Smooth muscle cell (in vitro differentiated cells): Measurements from ENCODE around the gene NDUFA8. TPM values are rescaled to one million over a fixed set of nuclear protein-coding genes. Genes with fewer than 3 reads are reported as not detected.
A peak's percentile ranks its signal among the peaks of the same experiment; 100 is the strongest.

Source experiments
- DNase-seq: peaks from one replicate; lab custom pipeline; 2025; ENCODE audit not compliant: unreplicated experiment; lab: John Stamatoyannopoulos, UW
- H2AFZ ChIP-seq: fragments of 200-600 bp; sonication (generic); 2 replicates; pipeline ENCODE4 v1.6.0; 2016; ENCODE audit warnings: antibody characterized with exemption, low read depth, mild to moderate bottlenecking
- H3F3A ChIP-seq: fragments of 200-600 bp; sonication (generic); 2 replicates; pipeline ENCODE4 v1.6.0; 2017; ENCODE audit warnings: antibody characterized with exemption, low read depth
- H3K27ac ChIP-seq: fragments of 200-600 bp; sonication (generic); 2 replicates; pipeline ENCODE4 v1.5.1; 2016; ENCODE audit warnings: low read depth, mild to moderate bottlenecking
- H3K27me3 ChIP-seq: fragments of 200-600 bp; sonication (generic); 2 replicates; pipeline ENCODE4 v1.6.1; 2016; ENCODE audit warnings: low read depth, mild to moderate bottlenecking
- H3K36me3 ChIP-seq: fragments of 200-600 bp; sonication (generic); 2 replicates; pipeline ENCODE4 v1.5.1; 2016; ENCODE audit warnings: low read depth
- H3K4me1 ChIP-seq: fragments of 200-600 bp; sonication (generic); 2 replicates; pipeline ENCODE4 v1.5.1; 2016; ENCODE audit warnings: low read depth
- H3K4me2 ChIP-seq: fragments of 200-600 bp; sonication (generic); 2 replicates; pipeline ENCODE4 v1.6.0; 2016; ENCODE audit warnings: mild to moderate bottlenecking
- H3K4me3 ChIP-seq: fragments of 200-600 bp; sonication (generic); 2 replicates; pipeline ENCODE4 v1.5.1; 2016; ENCODE audit warnings: mild to moderate bottlenecking
- H3K79me2 ChIP-seq: fragments of 200-600 bp; sonication (generic); 2 replicates; pipeline ENCODE4 v1.6.0; 2016; ENCODE audit warnings: low read depth, mild to moderate bottlenecking
- H3K9ac ChIP-seq: fragments of 200-600 bp; sonication (generic); 2 replicates; pipeline ENCODE4 v1.6.0; 2016; ENCODE audit warnings: low read depth
- H3K9me3 ChIP-seq: fragments of 200-600 bp; sonication (generic); replicated peaks from 2 replicates; pipeline ENCODE4 v1.5.1; 2016; ENCODE audit warnings: low read depth
- H4K20me1 ChIP-seq: fragments of 200-600 bp; sonication (generic); 2 replicates; pipeline ENCODE4 v1.6.0; 2016; ENCODE audit warnings: low read depth
- WGBS: methylation state at CpG from one replicate; pipeline ENCODE4 v1.1.7; 2016; ENCODE audit warnings: low lambda C conversion rate; 5-methylcytosine and 5-hydroxymethylcytosine counted together
- polyA plus RNA-seq: library from polyadenylated mRNA; unstranded; fragments of >200 nt; fragmentation: Nextera tagmentation; extraction: Ambion mirVana; gene quantifications from 2 replicates; pipeline ENCODE4 v1.2.1, GENCODE V29; 2016
- total RNA-seq: library from RNA; depleted of rRNA; stranded (reverse); fragments of >200 nt; gene quantifications from 2 replicates; pipeline ENCODE4 v1.2.3, GENCODE V29; 2014
- TF ChIP-seq, protein P1 (sequence below): fragments of 200-600 bp; sonication (generic); IDR thresholded peaks from 2 replicates; pipeline ENCODE4 v1.5.1; 2017; ENCODE audit warnings: borderline replicate concordance, mild to moderate bottlenecking, antibody characterized with exemption; ENCODE audit not compliant: insufficient read depth, poor library complexity, severe bottlenecking

The NDUFA8 gene
- total and polyA plus RNA-seq, 2 experiments from 2014 or later, result 47.5 to 126 TPM

DNA sequence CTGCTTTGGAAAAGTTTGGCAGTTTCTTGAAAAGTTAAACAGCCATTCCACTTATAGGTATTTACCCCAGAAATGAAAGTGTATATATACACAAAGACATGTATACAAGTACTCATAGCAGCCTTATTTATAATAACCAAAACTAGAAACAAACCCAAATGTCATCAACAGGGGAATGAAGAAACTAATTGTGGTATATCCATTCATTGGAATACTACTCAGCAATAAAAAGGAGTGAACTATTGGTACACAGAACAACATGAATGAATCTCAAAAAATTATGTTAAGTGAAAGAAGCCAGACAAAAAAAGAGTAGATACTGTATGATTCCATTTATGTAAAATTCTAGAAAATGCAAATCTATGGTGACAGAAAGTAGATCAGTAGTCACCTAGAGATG lies 2.8 kb upstream of the NDUFA8 start:
- Histone ChIP-seq H3K4me2 (no peak overlapping the region), H3K9me3 (peaks cover 4% of the 10 kb centered on the region), H3K4me3 (no peak overlapping the region), H3K27ac (no peak overlapping the region), H3K27me3 (peaks cover 5% of the 10 kb centered on the region), H3F3A (no peaks in the 10 kb centered on the region), H2AFZ (no peak overlapping the region), H4K20me1 (peaks cover 10% of the 10 kb centered on the region), H3K79me2 (peaks cover 21% of the 10 kb centered on the region), H3K36me3 (no peaks in the 10 kb centered on the region), H3K9ac (no peak overlapping the region), H3K4me1 (peaks cover 8% of the 10 kb centered on the region)
- TF ChIP-seq, protein P1, sequence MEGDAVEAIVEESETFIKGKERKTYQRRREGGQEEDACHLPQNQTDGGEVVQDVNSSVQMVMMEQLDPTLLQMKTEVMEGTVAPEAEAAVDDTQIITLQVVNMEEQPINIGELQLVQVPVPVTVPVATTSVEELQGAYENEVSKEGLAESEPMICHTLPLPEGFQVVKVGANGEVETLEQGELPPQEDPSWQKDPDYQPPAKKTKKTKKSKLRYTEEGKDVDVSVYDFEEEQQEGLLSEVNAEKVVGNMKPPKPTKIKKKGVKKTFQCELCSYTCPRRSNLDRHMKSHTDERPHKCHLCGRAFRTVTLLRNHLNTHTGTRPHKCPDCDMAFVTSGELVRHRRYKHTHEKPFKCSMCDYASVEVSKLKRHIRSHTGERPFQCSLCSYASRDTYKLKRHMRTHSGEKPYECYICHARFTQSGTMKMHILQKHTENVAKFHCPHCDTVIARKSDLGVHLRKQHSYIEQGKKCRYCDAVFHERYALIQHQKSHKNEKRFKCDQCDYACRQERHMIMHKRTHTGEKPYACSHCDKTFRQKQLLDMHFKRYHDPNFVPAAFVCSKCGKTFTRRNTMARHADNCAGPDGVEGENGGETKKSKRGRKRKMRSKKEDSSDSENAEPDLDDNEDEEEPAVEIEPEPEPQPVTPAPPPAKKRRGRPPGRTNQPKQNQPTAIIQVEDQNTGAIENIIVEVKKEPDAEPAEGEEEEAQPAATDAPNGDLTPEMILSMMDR, result no peak
- DNase-seq, result no peak

DNA sequence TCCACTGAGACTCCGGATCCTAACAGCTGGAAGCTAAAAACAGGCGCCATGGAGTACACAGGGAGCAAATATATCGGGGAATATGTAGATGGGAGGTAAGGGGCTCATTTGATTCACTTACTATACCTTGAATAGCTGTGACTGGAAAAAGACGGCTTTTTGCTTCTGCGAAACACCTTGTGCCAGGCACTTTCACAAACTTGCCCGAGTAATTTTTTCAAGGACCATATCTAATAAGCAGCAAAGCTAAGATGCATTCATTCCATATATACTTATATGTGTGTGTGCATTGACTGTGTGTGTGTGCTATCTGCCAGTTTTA lies 307 bp upstream of the NDUFA8 start:
- H4K20me1 ChIP-seq, result peaks cover 31% of the 10 kb centered on the region
- H3K79me2 ChIP-seq, result peaks cover 46% of the 10 kb centered on the region
- H3K36me3 ChIP-seq, result no peaks in the 10 kb centered on the region
- peak overlapping the region; percentile 66 for H2AFZ ChIP-seq
- peak overlapping the region; percentile 34 for H3K9ac ChIP-seq
- H3K27ac ChIP-seq, result no peak overlapping the region
- 36% methylated on average over 6 of the region's 6 CpGs for WGBS
- H3F3A ChIP-seq, result no peaks in the 10 kb centered on the region
- peak overlapping the region; percentile 72 for H3K4me3 ChIP-seq
- TF ChIP-seq, protein P1, result no peak
- peaks cover 8% of the 10 kb centered on the region for H3K4me1 ChIP-seq
- H3K4me2 ChIP-seq, result peak overlapping the region; percentile 94
- H3K9me3 ChIP-seq, result peaks cover 4% of the 10 kb centered on the region
- H3K27me3 ChIP-seq, result peaks cover 3% of the 10 kb centered on the region
- no peak for DNase-seq

DNA sequence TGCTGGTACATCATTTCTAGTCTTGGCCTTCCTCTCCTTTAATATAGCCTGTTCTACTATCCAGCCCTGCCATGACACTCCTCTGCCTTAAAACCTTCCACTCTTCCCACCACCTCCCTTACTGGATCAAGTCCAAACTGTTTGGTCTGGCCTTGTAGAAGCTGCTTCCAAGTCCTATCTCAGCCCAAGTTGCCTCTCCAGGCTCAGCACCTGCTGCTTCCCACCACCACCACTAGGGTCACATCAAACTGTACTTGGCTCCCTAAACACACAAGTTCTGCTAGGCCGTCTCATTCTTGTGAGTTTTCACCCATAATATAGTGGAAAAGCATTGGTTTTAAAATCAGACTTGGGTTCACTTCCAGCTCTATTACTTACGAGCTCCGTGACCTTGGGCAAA lies 1.4 kb downstream of the NDUFA8 start:
- H4K20me1 ChIP-seq, result peaks cover 48% of the 10 kb centered on the region
- TF ChIP-seq, protein P1, result peak; percentile 41
- no peaks in the 10 kb centered on the region for H3K27me3 ChIP-seq
- no peak overlapping the region for H3K9ac ChIP-seq
- H3K27ac ChIP-seq, result no peak overlapping the region
- no peaks in the 10 kb centered on the region for H3K36me3 ChIP-seq
- H3F3A ChIP-seq, result no peaks in the 10 kb centered on the region
- H2AFZ ChIP-seq, result no peak overlapping the region
- H3K4me3 ChIP-seq, result peak overlapping the region; percentile 72
- peaks cover 62% of the 10 kb centered on the region for H3K79me2 ChIP-seq
- no peak for DNase-seq
- 89% methylated on average over 3 of the region's 3 CpGs for WGBS
- peak overlapping the region; percentile 94 for H3K4me2 ChIP-seq
- peaks cover 4% of the 10 kb centered on the region for H3K9me3 ChIP-seq
- peaks cover 8% of the 10 kb centered on the region for H3K4me1 ChIP-seq

GRCh38 chr9:122155796-122156195 lies 3.8 kb downstream of the NDUFA8 start:
- Histone ChIP-seq H3K9ac (no peak overlapping the region), H3K27ac (no peak overlapping the region), H4K20me1 (peaks cover 69% of the 10 kb centered on the region), H3K79me2 (peaks cover 78% of the 10 kb centered on the region), H3K9me3 (no peaks in the 10 kb centered on the region), H3K4me1 (peaks cover 8% of the 10 kb centered on the region), H3K36me3 (no peaks in the 10 kb centered on the region), H3F3A (no peaks in the 10 kb centered on the region), H2AFZ (no peak overlapping the region), H3K27me3 (no peaks in the 10 kb centered on the region), H3K4me2 (no peak overlapping the region), H3K4me3 (no peak overlapping the region)
- no peak for DNase-seq
- TF ChIP-seq, protein P1, result no peak
- 94% methylated on average over 4 of the region's 4 CpGs for WGBS
